ENCODE data around the gene SERTAD4. TPM values are rescaled to one million over a fixed set of nuclear protein-coding genes. Genes with fewer than 3 reads are reported as not detected.

The SERTAD4 gene
- total RNA-seq, 2 experiments from 2014 or later = not detected

- H3K4me1 ChIP-seq (ENCODE audit: insufficient read depth, low read length) = no peaks in the 10 kb centered on the region
- peaks cover 89% of the 10 kb centered on the region for H3K27me3 Mint-ChIP-seq
- H3K9me3 Mint-ChIP-seq = no peaks in the 10 kb centered on the region
- CTCF ChIA-PET = no interaction called here
- H3K4me3 Mint-ChIP-seq = no peak overlapping the region
- no peak overlapping the region for H3K27ac Mint-ChIP-seq
- ATAC-seq (ENCODE audit: poor library complexity) (no peak), DNase-seq (no peak)
- H3K4me1 Mint-ChIP-seq (ENCODE audit: low read depth) = no peaks in the 10 kb centered on the region
- H3K36me3 Mint-ChIP-seq (ENCODE audit: low read depth) = no peaks in the 10 kb centered on the region
- H3K4me3 ChIP-seq (ENCODE audit: low read length) = no peak overlapping the region
- POLR2A ChIA-PET = no interaction called here
- H3K9me3 ChIP-seq (ENCODE audit: control insufficient read depth in 1 of 2, insufficient read depth in 1 of 2, low read length in 2 of 2) = no peaks in the 10 kb centered on the region
- H3K27ac ChIP-seq (ENCODE audit: low read depth in 1 of 2, low read length in 2 of 2) = no peak overlapping the region
- intact Hi-C loops (cut with DNase I, micrococcal nuclease) = no loop called here
- no peak for TF ChIP-seq CTCF (IDR thresholded peaks at IDR 0.05)
- peaks cover 22 to 47% of the 10 kb centered on the region in 2 experiments for H3K27me3 ChIP-seq (ENCODE audit: control insufficient read depth in 1 of 2, insufficient read depth in 2 of 2, low read length in 2 of 2)
- no peaks in the 10 kb centered on the region for H3K36me3 ChIP-seq (ENCODE audit: insufficient read depth, low read length)
These were observed 8.5 kb downstream of the SERTAD4 start for GRCh38 chr1:210241121-210241520.

GRCh38 chr1:210244746-210245367, 12.3 kb downstream of the SERTAD4 start:
- no peaks in the 10 kb centered on the region for H3K36me3 ChIP-seq (ENCODE audit: insufficient read depth, low read length)
- Mint-ChIP-seq H3K27me3 (peaks cover 92% of the 10 kb centered on the region), H3K36me3 (ENCODE audit: low read depth) (no peaks in the 10 kb centered on the region), H3K4me1 (ENCODE audit: low read depth) (no peaks in the 10 kb centered on the region), H3K27ac (no peak overlapping the region), H3K4me3 (no peak overlapping the region), H3K9me3 (no peaks in the 10 kb centered on the region)
- H3K4me3 ChIP-seq (ENCODE audit: low read length) = no peak overlapping the region
- peaks cover 24 to 48% of the 10 kb centered on the region in 2 experiments for H3K27me3 ChIP-seq (ENCODE audit: control insufficient read depth in 1 of 2, insufficient read depth in 2 of 2, low read length in 2 of 2)
- DNase-seq = no peak
- no peak overlapping the region for H3K27ac ChIP-seq (ENCODE audit: low read depth in 1 of 2, low read length in 2 of 2)
- ChIA-PET POLR2A (no interaction called here), CTCF (no interaction called here)
- H3K4me1 ChIP-seq (ENCODE audit: insufficient read depth, low read length) = no peaks in the 10 kb centered on the region
- H3K9me3 ChIP-seq (ENCODE audit: control insufficient read depth in 1 of 2, insufficient read depth in 1 of 2, low read length in 2 of 2) = peaks cover 0 to 3% of the 10 kb centered on the region in 2 experiments
- intact Hi-C loops (cut with DNase I, micrococcal nuclease) = no loop called here
- no peak for TF ChIP-seq CTCF (IDR thresholded peaks at IDR 0.05)
- no peak for ATAC-seq (ENCODE audit: poor library complexity)

GRCh38 chr1:210246447-210246846, 13.9 kb downstream of the SERTAD4 start:
- peaks cover 87% of the 10 kb centered on the region for H3K27me3 Mint-ChIP-seq

More at GRCh38 chr1:210246447-210246846, 13.9 kb downstream of the SERTAD4 start:
- ChIA-PET POLR2A (no interaction called here), CTCF (no interaction called here)
- intact Hi-C loops (cut with DNase I, micrococcal nuclease) = no loop called here
- H3K36me3 ChIP-seq (ENCODE audit: insufficient read depth, low read length) = no peaks in the 10 kb centered on the region
- H3K9me3 Mint-ChIP-seq = no peaks in the 10 kb centered on the region
- peaks cover 0 to 3% of the 10 kb centered on the region in 2 experiments for H3K9me3 ChIP-seq (ENCODE audit: control insufficient read depth in 1 of 2, insufficient read depth in 1 of 2, low read length in 2 of 2)
- H3K27me3 ChIP-seq (ENCODE audit: control insufficient read depth in 1 of 2, insufficient read depth in 2 of 2, low read length in 2 of 2) = peaks cover 31 to 54% of the 10 kb centered on the region in 2 experiments
- no peak for TF ChIP-seq CTCF (IDR thresholded peaks at IDR 0.05)
- H3K4me3 ChIP-seq (ENCODE audit: low read length) = no peak overlapping the region
- DNase-seq = no peak
- H3K27ac ChIP-seq (ENCODE audit: low read depth in 1 of 2, low read length in 2 of 2) = no peak overlapping the region
- H3K4me1 Mint-ChIP-seq (ENCODE audit: low read depth) = peaks cover 8% of the 10 kb centered on the region
- no peak overlapping the region for H3K4me3 Mint-ChIP-seq
- H3K36me3 Mint-ChIP-seq (ENCODE audit: low read depth) = no peaks in the 10 kb centered on the region
- ATAC-seq (ENCODE audit: poor library complexity) = no peak
- no peak overlapping the region for H3K27ac Mint-ChIP-seq
- peaks cover 8% of the 10 kb centered on the region for H3K4me1 ChIP-seq (ENCODE audit: insufficient read depth, low read length)

Measured in CD4-positive, alpha-beta T cell (primary cell).